C4-2B (cell line): Measurements from ENCODE around the gene EHD2.

ENCODE experiments used
- ZFX ChIP-seq: fragments of 450-650 bp; IDR thresholded peaks from 2 replicates; pipeline ENCODE4 v1.6.1; 2017
- TF ChIP-seq, protein P1 (sequence below): fragments of 450-650 bp; conservative IDR thresholded peaks from 2 replicates; pipeline ENCODE4 v1.5.1; 2017; ENCODE audit warnings: mild to moderate bottlenecking

DNA sequence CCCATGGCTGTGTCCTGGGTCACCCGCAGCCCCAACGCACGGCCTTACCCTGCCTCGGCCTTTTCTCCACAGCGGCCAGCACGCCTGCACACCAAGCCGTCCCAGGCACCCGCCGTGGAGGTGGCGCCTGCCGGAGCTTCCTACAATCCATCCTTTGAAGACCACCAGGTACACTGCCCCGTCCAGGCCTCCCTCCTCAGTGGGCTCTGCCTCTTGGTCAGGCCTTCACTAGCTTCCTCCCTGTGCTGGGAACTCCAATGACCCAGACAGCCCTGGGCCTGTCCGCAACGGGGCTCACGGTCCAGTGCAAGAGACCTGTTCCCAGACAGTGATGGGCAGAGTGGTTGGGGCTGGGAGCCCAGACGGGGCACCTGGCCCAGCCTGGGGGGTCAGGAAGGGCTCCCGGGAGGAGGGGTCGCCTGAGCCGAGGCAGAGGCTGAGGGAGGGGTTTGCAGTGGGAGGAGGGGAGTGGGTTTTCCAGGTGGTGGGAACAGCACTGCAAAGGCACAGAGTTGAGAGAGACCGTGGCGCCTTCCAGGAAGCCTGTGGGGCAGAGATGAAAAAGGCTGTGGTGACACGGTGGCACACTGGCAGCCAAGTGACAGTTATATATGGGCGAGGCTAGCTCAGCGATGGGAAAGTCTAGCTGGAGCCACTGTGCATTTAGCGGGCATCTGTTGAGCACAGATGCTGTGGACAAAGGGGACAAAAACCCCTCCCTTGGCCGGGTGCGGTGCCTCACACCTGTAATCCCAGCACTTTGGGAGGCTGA is 39.4 kb downstream of the EHD2 start:
- TF ChIP-seq, protein P1, sequence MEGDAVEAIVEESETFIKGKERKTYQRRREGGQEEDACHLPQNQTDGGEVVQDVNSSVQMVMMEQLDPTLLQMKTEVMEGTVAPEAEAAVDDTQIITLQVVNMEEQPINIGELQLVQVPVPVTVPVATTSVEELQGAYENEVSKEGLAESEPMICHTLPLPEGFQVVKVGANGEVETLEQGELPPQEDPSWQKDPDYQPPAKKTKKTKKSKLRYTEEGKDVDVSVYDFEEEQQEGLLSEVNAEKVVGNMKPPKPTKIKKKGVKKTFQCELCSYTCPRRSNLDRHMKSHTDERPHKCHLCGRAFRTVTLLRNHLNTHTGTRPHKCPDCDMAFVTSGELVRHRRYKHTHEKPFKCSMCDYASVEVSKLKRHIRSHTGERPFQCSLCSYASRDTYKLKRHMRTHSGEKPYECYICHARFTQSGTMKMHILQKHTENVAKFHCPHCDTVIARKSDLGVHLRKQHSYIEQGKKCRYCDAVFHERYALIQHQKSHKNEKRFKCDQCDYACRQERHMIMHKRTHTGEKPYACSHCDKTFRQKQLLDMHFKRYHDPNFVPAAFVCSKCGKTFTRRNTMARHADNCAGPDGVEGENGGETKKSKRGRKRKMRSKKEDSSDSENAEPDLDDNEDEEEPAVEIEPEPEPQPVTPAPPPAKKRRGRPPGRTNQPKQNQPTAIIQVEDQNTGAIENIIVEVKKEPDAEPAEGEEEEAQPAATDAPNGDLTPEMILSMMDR, result no peak
- TF ChIP-seq ZFX, result no peak
